Gastroesophageal sphincter (tissue), 4 donors: ENCODE measurements around the gene PWP1. TPM values are rescaled to one million over a fixed set of nuclear protein-coding genes. Genes with fewer than 3 reads are reported as not detected.

Experiments
- ATAC-seq: fragments of 150-250 bp; one replicate; pipeline ENCODE4 v1.9.1; 2016; ENCODE audit warnings: mild to moderate bottlenecking, moderate library complexity
- H3K27ac ChIP-seq, 4 donors: fragments of 200-600 bp; sonication (generic) in 3 of 4; 1 replicate in 3 of 4; 2 replicates in 1 of 4; pipeline ENCODE4 v1.5.1; 2016 to 2019
- H3K27me3 ChIP-seq: fragments of 200-600 bp; sonication (generic); one replicate; pipeline ENCODE4 v1.5.1; 2019
- H3K36me3 ChIP-seq, 2 donors: fragments of 200-600 bp; sonication (generic); one replicate each; pipeline ENCODE4 v1.5.1; 2019; ENCODE audit warnings: control low read depth in 1 of 2
- H3K4me1 ChIP-seq, 3 donors: fragments of 200-600 bp; sonication (generic); 1 replicate in 2 of 3; 2 replicates in 1 of 3; pipeline ENCODE4 v1.5.1; 2016 to 2019; ENCODE audit warnings: control low read depth in 2 of 3
- H3K4me3 ChIP-seq, 2 donors: fragments of 200-600 bp; sonication (generic); one replicate each; pipeline ENCODE4 v1.5.1; 2019; ENCODE audit warnings: mild to moderate bottlenecking in 1 of 2, moderate library complexity in 1 of 2
- H3K9me3 ChIP-seq, 3 donors: fragments of 200-600 bp; sonication (generic); one replicate each; pipeline ENCODE4 v1.5.1; 2017 to 2019; ENCODE audit warnings: control low read depth in 2 of 3
- EP300 ChIP-seq: sonication (generic); formaldehyde crosslinking; IDR thresholded peaks from one replicate; pipeline ENCODE4 v1.6.1; 2017; ENCODE audit warnings: antibody characterized with exemption, mild to moderate bottlenecking
- POLR2A ChIP-seq, 2 donors: fragments of 450-650 bp; IDR thresholded peaks; one replicate each; pipeline ENCODE4 v1.6.1; 2017; ENCODE audit warnings: antibody characterized with exemption in 2 of 2, mild to moderate bottlenecking in 2 of 2, moderate library complexity in 1 of 2
- POLR2AphosphoS5 ChIP-seq: sonication (generic); formaldehyde crosslinking; IDR thresholded peaks from one replicate; pipeline ENCODE4 v1.6.1; 2017; ENCODE audit warnings: antibody characterized with exemption
- WGBS, 2 donors: methylation state at CpG; one replicate each; pipeline ENCODE4 v1.1.5; 2018; ENCODE audit warnings: low coverage in 1 of 2; 5-methylcytosine and 5-hydroxymethylcytosine counted together
- total RNA-seq, 4 donors: library from RNA; depleted of rRNA; stranded (reverse); fragments of >200 nt; gene quantifications; one replicate each; pipeline ENCODE4 v1.1.0, GENCODE V29; 2016
- TF ChIP-seq, protein P1 (sequence below), 4 experiments: fragments of 200-600 bp in 2 of 4; fragments of 450-650 bp in 2 of 4; sonication (generic) in 1 of 4; IDR thresholded peaks; one replicate each; pipeline ENCODE4 v1.5.1; 2017 to 2019; ENCODE audit warnings: antibody characterized with exemption in 4 of 4, mild to moderate bottlenecking in 2 of 4, moderate library complexity in 2 of 4

PWP1 gene
- total RNA-seq, 4 donors from 2014 or later = 48.6 to 117 (median 60.7) TPM

DNA sequence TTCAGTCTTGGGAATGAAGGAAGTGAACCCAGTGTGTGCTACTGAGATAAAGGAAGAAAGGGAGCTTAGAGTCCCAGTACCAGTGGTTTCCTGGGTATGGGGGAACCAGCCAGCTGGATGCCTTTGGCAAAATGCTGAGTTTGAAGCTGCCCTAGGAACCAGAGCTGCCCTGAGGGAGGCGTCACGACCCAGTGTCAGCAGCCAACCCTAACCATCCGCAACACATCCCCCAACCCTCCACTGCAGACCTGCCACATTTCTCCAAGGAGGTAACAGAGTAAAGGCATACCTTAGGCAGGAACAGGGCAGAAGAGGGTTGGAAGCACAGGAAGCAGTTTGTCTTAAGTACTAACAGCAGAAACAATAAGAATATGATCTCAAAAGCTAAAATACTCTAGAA, 46.8 kb downstream of the PWP1 start:
- peaks cover 0 to 56% of the 10 kb centered on the region in 2 donors for H3K36me3 ChIP-seq
- H3K4me1 ChIP-seq = no peaks in the 10 kb centered on the region
- H3K27me3 ChIP-seq = no peaks in the 10 kb centered on the region
- TF ChIP-seq EP300 = no peak
- TF ChIP-seq POLR2A (IDR thresholded peaks at IDR 0.05) = no peak
- TF ChIP-seq, protein P1, sequence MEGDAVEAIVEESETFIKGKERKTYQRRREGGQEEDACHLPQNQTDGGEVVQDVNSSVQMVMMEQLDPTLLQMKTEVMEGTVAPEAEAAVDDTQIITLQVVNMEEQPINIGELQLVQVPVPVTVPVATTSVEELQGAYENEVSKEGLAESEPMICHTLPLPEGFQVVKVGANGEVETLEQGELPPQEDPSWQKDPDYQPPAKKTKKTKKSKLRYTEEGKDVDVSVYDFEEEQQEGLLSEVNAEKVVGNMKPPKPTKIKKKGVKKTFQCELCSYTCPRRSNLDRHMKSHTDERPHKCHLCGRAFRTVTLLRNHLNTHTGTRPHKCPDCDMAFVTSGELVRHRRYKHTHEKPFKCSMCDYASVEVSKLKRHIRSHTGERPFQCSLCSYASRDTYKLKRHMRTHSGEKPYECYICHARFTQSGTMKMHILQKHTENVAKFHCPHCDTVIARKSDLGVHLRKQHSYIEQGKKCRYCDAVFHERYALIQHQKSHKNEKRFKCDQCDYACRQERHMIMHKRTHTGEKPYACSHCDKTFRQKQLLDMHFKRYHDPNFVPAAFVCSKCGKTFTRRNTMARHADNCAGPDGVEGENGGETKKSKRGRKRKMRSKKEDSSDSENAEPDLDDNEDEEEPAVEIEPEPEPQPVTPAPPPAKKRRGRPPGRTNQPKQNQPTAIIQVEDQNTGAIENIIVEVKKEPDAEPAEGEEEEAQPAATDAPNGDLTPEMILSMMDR (IDR thresholded peaks at IDR 0.05) = no peak
- no peak for TF ChIP-seq POLR2AphosphoS5
- H3K9me3 ChIP-seq = no peaks in the 10 kb centered on the region
- no peak overlapping the region for H3K4me3 ChIP-seq
- ATAC-seq = no peak
- no peak overlapping the region for H3K27ac ChIP-seq
- 75 to 100% methylated on average over 1 to 2 of the region's 3 CpGs for WGBS, 2 donors

DNA sequence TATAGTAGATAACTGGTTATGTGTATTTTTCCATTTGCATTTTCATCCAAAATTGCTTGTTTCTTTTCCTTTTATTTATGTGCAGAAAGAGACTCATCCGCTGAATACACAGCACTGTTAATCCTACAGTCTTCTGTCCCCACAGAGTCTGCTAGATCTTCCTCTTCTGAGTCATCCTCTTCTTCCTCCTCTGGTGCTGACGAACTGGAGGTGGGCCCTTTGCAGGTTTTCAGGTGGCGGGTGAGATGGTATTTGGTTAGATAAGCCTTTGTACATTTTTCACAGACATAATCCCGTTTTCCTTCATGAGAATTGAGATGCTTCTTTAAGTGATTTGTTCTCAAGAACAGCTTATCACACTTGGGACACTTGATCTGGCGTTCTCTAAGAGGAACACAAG, 48.5 kb downstream of the PWP1 start:
- ATAC-seq = no peak
- peaks cover 5 to 73% of the 10 kb centered on the region in 2 donors for H3K36me3 ChIP-seq

DNA sequence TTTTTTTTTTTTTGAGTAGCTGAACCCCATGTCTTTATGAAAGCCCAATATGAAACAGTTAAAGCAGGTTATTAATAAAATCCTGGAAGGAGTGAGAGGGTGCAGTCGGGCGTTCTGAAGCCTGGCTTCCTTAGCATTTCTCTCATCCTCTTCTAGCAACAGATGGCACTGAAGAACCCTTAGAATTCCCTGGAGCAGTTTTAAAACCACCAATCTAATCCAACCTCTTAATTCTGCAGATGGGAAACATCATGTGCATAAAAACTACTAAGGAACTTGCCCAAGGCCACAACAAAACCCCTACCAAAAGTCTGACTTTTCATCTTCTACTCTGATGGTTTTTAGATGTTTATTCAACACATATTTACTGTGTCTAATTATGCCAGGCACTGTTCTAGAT, 50.2 kb downstream of the PWP1 start:
- TF ChIP-seq EP300 (no peak), POLR2A (IDR thresholded peaks at IDR 0.05) (no peak), POLR2AphosphoS5 (no peak)
- TF ChIP-seq, protein P1 (IDR thresholded peaks at IDR 0.05) = no peak
- no peak overlapping the region for H3K4me3 ChIP-seq
- no peak overlapping the region for H3K27ac ChIP-seq
- 88 to 100% methylated on average over 2 of the region's 2 CpGs for WGBS, 2 donors
- H3K4me1 ChIP-seq = no peaks in the 10 kb centered on the region
- no peaks in the 10 kb centered on the region for H3K27me3 ChIP-seq
- ATAC-seq = no peak
- H3K36me3 ChIP-seq = peaks cover 7 to 90% of the 10 kb centered on the region in 2 donors
- H3K9me3 ChIP-seq = no peaks in the 10 kb centered on the region

More for the DNA sequence above, 48.5 kb downstream of the PWP1 start:
- H3K9me3 ChIP-seq = no peaks in the 10 kb centered on the region
- H3K4me1 ChIP-seq = no peaks in the 10 kb centered on the region
- H3K27ac ChIP-seq = no peak overlapping the region
- H3K4me3 ChIP-seq = no peak overlapping the region
- 78 to 84% methylated on average over 3 to 5 of the region's 5 CpGs for WGBS, 2 donors
- TF ChIP-seq EP300 (no peak), POLR2A (IDR thresholded peaks at IDR 0.05) (no peak), POLR2AphosphoS5 (no peak)
- TF ChIP-seq, protein P1 (IDR thresholded peaks at IDR 0.05) = no peak
- no peaks in the 10 kb centered on the region for H3K27me3 ChIP-seq

DNA sequence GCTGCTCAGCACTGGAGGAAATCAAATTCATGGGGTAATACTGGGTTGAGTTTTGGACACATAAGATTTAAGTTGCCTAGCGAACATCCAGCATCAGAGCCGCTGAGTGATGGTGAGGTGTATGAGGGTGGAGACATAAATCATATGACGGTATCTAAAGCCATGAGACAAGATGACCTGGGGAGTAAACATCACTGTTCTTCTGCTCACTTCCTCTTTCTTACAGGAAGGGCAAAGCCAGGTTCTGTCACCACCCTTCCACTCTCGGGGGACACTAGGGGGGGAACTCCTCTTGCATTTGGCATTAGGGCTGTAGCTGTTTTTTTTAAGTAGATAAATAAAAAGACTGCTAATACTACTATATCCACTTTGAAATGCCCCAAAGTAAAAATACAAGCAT, 51.3 kb downstream of the PWP1 start:
- no peaks in the 10 kb centered on the region for H3K4me1 ChIP-seq
- peaks cover 11 to 100% of the 10 kb centered on the region in 2 donors for H3K36me3 ChIP-seq
- TF ChIP-seq POLR2AphosphoS5 = no peak
- TF ChIP-seq, protein P1 (IDR thresholded peaks at IDR 0.05) = no peak
- no peak for TF ChIP-seq EP300
- no peak for TF ChIP-seq POLR2A (IDR thresholded peaks at IDR 0.05)
- ATAC-seq = no peak
- no peaks in the 10 kb centered on the region for H3K27me3 ChIP-seq
- no peak overlapping the region for H3K4me3 ChIP-seq
- 79 to 85% methylated on average over 4 of the region's 4 CpGs for WGBS, 2 donors
- H3K9me3 ChIP-seq = no peaks in the 10 kb centered on the region
- H3K27ac ChIP-seq = no peak overlapping the region

DNA sequence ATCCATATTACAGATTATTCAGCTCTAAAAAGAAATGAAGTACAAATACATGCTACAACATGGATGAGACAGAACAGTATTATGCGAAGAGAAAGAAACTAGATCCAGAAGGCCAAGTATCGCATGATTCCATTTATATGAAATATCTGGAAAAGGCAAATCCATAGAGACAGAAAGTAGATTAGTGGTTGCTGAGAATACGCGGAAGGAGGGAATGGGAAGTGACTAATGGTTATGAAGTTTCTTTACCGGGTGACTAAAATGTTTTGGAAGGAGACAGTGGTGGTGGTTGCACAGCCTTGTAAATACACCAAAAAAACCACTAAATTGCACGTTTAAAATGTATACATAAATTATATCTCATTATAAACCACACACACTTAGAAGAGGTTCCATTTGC, 62.9 kb downstream of the PWP1 start:
- Histone ChIP-seq H3K4me3 (no peak overlapping the region), H3K4me1 (peaks cover 0 to 22% (median 0%) of the 10 kb centered on the region in 3 donors), H3K36me3 (peaks cover 0 to 96% of the 10 kb centered on the region in 2 donors), H3K9me3 (no peaks in the 10 kb centered on the region), H3K27me3 (no peaks in the 10 kb centered on the region), H3K27ac (no peak overlapping the region)
- WGBS, 2 donors = 59 to 75% methylated on average over 6 of the region's 6 CpGs
- TF ChIP-seq, protein P1 (IDR thresholded peaks at IDR 0.05) = no peak
- TF ChIP-seq POLR2A (IDR thresholded peaks at IDR 0.05) (no peak), POLR2AphosphoS5 (no peak), EP300 (no peak)
- no peak for ATAC-seq
